Measurements from ENCODE around the gene APBA2. TPM values are rescaled to one million over a fixed set of nuclear protein-coding genes. Genes with fewer than 3 reads are reported as not detected.

Gene APBA2
- total RNA-seq, result 152 TPM

DNA sequence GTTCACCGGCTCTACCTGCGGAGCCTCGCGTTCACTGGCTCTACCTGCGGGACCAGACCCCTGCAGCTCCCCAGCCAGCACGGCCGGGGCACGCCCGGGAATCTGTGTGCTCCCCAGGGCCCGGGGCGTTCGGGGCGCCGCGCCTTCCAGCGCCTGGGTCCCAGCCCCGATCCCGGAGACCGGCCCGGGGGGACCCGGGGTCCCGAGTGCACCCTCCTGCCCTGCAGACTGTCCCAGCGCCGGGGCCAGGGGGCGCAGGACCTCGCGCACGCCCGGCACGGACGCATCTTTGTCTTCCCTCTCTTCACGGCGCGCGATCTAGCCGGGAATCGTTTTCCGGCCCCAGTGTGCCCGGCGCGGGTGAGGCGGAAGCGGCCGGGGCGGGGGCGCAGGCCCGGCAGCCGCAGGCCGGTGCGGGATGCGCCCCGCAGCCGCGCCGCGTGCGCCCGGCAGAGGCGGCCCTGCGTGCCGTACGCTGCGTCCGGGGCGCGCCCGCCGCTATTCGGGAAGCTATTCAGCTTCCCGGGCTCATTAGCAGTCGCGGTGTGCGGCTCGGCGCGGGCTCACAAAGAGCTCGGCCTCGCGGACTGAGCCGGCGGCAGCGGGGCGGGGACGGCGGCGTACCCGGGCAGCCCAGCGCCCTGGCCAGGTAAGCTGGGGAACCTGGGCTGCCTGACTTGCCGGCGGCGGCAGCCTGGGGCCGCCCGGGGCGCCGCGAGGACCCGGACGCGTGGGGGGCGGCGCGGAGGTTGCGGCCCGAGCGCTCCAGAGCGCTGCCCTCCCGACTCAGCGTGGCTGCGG is at the start of gene APBA2:
Gene APBA2 (plus strand): TSS at position 345 of the 801 bp plus-strand sequence. CDS start 167,911 bp downstream, outside the sequence.

DNA sequence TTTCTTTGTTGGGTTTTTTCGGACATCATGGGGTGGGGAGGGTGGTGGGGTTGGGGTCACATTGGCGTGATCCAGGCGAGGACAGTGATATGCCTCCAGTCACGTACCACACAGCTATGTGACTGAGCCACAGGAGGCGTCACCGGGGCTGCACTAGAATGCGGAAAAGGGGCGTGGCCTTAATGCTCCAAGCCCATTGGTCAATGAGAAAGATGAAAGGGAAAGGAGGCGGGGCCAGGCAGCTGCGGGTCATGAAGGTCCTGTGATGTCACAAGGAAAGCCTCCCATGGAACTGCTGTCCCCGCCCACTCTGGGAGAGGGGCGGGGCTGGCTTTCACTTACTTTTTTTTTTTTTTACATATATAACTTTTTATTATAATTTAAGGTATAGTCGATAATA is 37.3 kb upstream of the APBA2 start, which contains the start of gene GOLGA6L7:
Gene GOLGA6L7 (minus strand): TSS at position 124 of the 400 bp plus-strand sequence. CDS start 95 bp downstream, at position 29.

Other genes with a start within 250 kb of the APBA2 start
- 1.3 TPM for gene GOLGA8M, start 173.6 kb upstream of the APBA2 start, total RNA-seq
- gene GOLGA6L7, start 37.3 kb upstream of the APBA2 start, total RNA-seq, result not detected

Data from parietal lobe (tissue), 1 donor.